GM21367 (cell line): ENCODE data around the gene TSPAN18.

Experiments
- ATAC-seq: cut with Tn5 transposase; IDR thresholded peaks from one replicate; pipeline ENCODE4 v1.9.1; 2021; ENCODE audit not compliant: unreplicated experiment

The TSPAN18 gene

DNA sequence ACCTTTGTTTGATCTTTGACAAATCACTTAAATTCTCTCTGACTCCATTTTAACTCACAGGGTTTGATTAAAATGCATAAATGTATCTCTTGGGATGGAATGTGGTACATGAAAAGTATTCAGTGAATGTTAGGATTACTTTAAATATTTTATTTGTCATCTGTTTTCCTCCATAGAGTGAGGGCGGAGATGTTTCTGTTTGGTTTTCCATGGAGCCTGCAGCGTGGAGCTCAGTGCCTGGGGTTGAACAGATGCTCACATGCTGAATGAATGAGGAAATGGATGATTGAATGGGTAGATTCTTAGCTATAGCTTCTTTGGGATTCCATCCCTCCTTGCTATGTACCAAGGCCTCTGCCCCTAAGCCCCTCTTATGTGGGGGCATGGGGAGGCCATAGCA lies 10.0 kb downstream of the TSPAN18 start:
- no peak for ATAC-seq

DNA sequence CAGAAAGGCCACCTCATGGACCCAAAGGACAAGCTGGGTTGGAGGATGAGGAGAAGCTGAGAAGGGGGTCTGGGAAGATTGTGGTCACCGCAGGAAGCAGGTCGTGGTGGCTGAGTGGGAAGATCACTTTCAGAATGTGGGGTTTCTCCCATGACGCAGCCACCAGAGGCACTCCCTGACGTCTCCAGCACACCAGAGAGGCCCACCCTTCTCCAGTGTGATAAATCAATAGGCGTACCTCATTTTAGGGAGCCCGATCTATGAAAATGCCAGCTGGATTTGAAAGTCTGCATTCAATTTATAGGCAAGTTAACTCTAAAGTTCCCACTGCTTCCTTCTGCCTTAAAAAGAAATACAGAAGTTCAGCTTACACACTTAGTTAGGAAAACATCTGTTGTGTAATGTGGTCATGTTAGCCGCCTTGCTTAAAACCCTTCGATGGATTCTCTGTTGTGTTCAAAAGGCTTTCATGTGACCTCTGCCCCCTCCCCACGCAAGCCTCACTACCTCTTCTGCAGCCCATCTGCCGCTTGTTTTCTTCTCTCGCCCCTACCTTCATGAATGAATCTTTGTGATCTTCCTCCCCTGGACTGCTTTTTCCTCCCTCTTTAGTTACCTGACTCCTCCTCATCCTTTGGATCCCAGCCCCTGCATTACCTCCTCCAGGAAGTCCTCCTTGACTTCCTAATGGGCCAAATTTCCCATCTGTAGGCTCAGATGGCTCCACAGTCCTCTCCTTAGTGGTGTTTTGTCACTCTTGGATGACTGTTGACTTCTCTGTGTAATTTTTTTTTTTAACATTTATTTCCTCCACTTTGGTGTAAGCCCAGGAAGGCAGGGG lies 10.7 kb downstream of the TSPAN18 start:
- ATAC-seq, result no peak

DNA sequence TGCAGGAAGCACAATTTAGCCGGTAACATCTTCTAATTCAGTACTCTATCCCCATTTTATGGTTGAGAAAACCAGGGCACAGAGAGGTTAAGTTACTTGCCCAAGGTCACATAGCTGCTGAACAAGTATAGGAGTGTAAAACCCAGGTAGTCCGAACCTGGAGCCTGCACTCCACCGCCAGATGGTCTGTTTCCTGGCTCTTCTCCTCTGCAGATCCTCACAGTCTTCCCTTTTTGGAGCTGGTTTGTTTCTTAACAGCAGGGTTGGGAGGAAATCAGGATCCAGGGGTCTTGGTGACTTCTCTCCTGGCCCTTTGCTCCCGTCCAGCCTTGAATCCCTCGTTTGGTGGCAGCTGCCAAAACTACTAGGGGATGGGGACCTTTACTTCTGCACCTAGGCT lies 12.0 kb downstream of the TSPAN18 start:
- ATAC-seq, result no peak

DNA sequence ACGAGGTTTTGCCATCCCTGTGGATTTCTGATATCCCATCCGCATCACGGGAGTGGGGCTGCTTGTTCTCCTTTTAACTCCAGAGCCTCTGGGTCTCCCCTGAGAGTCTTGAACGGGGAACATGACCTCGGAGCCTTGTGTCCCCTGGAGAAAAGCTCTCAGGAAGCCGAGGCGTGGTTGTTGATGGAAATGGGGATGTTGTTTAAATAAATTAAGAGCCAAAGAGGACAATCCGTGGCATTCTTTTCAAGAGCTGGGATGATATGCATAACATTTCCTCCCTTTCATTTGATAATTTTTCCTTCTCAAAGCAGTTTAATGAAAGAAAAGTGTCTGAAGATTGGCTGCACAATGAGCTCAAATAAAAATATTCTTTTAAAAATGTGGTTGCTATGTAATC lies 14.2 kb downstream of the TSPAN18 start:
- ATAC-seq, result no peak

DNA sequence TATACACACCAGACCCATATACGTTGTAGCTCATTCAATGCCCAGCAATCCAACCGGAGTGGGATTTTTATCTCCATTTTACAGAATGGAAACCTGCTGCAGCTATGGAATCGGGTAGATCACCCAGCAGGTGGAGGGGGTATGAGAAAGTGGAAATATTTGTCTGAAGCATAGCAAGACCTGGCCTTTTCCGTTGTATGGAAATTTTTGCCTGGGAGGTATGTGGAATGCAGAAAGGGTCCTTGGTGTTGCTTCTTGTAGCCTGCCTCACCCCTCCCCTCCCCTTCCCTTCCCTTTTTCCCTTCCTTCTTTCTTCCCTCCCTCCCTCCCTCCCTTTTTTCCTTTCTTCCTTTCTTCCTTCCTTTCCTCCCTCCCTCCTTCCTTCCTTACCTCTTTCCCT lies 15.2 kb downstream of the TSPAN18 start:
- ATAC-seq, result no peak

DNA sequence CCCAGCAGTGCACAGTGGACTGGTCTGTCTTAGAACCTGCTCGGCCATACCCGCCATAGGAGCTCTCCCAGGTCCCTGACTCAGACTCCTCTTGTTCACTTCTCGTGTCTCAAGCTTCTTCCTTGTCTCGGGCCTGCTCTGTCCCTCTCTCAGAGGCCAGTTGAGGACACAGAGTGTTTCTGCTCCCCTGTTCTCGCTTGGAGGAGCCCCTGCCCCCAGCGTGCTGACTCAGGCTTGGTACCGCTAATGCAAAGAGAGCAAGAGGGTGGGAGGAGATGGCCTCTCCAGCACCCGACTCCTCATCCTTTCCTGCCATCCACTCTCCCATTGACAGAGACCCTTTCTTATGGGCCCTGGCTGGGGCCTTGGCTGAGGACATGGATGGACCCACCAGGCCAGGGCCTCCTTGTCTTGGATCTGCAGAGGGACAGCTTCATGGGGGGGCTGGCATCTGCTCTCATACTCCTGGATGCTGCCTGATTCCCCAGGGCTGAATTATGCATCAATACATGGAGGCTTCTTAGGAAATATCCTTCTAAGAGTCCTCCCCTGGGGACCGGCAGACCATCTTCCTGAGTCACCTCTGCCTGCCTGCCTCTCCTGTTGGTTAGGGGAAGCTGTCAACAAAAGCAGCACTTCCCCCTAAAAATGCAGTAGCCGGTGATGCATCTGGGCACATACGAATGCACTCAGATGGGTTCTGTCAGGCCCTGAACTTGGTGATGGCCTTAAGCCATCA lies 15.9 kb downstream of the TSPAN18 start:
- ATAC-seq, result no peak

DNA sequence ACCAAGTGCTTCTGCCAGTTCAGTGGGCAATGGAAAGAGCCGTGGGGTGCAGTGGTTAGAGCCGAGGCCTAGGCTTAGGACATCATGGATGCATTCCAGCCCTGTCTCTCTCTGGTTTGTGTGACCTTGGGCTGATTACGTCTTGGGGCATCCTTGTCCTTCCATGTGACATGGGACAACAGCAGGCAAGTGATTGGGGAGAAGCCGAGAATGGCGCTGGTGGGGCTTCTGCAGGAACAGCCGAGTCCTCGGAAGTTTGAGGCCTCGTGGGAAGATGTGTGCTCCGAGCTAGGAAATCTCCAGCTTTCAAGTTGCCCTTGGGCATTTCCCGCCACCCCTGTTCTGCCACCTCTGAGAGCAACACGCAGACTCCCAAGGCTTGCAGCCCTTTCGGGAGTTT lies 16.6 kb downstream of the TSPAN18 start:
- no peak for ATAC-seq

DNA sequence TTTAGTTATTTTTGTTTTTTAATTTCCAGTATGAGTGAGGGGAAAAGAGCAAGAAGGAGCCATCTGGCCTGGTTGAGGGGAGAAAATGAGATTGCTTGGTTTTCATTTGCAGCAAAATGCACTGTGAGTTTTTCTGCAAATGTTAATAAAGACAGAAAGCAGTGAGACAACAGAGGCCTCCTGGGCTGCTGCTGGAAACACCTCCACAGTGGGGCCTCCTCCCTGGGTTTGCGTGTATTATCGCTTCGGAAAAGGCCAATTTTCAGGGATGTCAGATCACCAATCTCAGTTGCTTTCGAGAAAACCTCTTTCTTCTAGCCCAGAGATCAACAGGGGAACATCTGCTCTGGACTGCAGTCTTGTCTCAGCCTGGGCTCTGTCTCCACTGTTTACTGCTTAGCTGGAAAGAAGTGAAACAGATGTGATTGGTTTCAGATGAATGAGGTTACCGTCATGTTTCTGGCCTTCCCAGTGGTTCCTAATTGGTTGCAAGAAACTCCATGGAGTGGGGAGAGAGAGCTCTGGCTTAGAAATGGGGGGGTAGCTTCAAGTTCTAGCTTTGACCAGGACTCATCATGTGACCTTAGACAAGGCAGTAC lies 17.3 kb downstream of the TSPAN18 start:
- no peak for ATAC-seq

DNA sequence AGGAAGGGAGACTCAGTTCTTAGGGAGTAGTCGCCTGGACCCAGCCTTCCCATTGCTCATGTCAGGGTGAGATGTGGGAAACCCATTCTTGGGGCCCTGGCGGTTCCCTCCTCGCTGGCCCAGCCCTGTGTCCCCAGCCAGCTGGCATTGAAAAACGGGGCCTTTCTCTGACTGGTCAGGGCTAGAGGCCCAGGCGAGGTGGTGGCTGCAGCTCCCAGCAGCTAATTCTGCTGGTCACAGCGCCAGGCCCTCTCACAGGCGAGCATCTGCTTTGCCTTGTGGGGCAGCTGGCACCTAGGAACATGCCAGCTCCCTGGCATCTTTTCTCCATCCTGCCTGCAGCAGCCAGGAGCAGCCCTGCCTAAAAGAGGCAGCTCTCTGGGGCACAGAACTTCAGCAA lies 20.1 kb downstream of the TSPAN18 start:
- no peak for ATAC-seq

DNA sequence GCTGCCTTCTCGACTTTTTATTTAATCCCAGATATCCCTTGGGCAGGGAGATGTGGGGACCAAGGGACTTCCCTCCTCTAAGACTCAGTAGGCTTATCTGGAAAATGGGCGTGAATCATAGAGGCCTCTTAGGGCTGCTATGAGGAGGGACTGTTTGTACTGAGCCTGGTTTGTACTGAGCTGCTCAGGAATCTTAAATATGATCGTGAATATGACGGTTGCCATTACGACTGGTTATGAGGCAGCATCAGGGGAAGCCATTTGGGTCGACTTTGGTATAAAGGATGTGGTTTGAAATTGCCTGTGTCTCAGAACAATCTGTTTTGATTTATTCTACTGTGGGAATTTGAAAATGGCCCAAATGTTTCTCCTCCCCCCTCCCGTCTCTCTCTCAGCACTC lies 20.6 kb downstream of the TSPAN18 start:
- no peak for ATAC-seq

DNA sequence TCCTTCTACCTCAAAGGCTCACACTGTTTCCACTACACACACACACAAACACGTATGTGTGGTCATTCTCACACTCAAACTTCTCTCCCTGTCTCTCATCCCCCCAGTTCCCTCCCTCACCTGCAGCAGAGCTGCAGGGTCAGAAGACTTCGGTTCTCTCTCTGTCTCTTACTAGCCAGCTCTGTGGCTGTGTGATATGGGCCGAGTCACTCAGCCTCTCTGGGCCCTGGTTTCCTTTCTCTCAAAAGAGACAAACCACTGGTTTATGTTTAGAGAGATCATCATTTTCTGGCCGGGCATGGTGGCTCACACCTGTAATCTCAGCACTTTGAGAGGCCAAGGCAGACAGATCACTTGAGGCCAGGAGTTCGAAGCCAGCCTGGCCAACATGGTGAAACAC lies 21.1 kb downstream of the TSPAN18 start:
- ATAC-seq, result no peak

DNA sequence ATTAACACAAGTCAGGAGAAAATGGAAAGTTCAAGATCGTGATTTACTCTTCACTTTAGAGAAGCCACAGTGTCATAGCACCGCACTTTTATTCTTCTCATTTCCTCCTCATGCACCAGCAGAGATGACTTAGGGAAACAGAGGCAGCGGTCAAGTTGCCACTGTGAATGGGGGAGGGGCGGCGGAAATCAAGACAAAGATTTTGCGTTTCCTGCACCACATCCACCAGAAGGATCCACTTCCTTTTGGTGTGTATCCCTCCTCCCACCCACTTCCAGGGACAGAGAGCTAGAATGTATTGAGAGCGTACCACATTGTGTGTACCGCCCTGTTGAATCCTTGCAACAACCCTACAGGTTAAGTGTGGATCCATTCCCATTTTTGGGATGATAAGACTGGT lies 21.8 kb downstream of the TSPAN18 start:
- no peak for ATAC-seq

DNA sequence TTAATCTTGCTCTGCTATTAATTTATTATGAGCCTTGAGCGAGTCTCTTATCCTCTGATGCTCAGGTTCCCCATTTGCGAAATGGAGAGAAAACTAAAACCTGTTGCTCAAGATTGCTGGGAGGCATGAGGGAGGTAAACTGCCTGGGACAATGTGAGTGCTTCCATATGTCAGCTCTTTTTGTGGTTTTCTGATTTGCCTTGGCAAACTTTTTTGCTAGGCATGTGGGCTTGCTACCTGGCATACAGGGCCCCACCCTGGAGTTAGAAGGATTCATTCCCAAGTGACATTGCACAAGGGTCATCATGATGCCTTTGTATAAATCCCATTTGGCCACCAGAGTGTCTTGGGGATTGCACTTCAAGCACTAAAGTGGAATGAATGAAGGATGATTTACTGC lies 22.4 kb downstream of the TSPAN18 start:
- no peak for ATAC-seq

DNA sequence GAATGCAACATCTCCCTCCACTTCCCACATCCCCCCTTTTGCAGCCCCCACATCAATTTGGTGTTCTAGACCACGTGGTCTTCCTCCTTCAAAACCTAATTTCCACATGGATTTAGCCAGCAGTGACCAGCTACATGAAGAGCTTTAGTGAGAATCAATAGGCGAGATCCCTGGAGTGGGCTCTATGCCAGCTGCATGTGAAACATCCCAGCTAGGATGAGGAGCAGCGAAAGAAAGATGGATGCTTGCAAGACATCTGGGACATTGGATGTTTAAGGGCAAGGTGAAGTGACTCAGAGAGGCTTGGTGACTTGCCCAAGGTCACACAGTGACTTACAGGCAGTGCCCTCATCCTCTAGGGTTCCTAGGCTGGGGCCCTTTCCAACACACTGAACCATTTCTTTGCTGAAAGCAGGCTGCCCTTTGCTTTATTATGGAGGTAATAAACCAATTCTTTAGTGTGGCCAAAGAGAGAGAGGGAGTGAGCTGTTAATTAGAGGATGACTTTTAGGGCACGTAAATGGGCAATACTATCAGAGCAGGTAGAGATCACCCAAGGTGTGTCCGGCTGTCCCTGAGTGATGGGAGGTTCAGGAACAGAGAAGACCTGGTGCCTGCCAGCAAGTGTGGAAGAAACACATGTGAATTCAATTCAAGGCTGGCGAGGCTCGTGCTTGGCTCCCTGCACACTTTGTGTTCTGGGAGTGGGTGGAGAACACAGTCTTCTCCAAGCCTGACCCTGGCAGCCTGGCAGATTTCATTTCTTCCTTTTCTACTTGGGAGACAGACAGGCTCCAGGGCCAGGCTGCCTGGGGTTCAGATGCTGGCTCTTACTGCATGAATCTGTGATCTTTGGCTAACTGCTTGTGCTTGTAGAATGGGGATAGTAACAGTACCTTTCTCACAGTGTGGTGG lies 24.0 kb downstream of the TSPAN18 start:
- ATAC-seq, result no peak

DNA sequence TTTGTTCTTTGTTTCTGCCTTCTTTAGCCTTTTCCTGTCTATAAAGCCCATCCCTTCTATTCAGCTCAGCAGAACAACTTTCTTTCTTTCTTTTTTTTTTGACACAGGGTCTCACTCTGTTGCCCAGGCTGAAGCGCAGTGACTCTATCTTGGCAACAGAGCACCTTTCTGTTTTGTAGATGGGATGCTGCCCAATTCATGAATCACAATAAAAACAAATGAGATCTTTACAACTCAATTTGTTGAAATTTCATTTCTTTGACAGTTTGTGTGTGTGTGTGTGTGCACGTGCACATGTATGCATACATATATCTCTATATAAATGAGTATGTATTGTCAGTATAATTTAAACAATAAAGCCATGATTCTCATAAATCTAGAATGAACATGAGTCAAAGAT lies 25.5 kb downstream of the TSPAN18 start:
- ATAC-seq, result no peak

DNA sequence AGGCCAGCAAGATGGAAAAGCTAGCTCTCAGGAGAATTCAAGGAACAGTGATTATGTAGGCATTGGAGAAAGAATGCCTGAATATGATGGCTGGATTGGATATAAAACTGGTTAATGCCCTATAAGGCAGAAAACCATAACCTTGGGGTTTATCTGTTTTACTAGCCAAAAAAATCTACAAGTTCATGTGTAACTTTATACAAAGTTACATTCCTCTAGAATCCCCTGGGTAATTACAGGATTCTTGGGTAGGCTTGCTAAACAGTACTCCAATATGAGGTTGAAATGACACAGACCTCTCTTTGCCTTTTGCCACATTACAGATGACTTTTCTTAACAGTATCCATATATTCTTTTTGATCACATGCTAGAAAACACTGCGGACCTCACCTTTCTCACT lies 26.0 kb downstream of the TSPAN18 start:
- ATAC-seq, result no peak

DNA sequence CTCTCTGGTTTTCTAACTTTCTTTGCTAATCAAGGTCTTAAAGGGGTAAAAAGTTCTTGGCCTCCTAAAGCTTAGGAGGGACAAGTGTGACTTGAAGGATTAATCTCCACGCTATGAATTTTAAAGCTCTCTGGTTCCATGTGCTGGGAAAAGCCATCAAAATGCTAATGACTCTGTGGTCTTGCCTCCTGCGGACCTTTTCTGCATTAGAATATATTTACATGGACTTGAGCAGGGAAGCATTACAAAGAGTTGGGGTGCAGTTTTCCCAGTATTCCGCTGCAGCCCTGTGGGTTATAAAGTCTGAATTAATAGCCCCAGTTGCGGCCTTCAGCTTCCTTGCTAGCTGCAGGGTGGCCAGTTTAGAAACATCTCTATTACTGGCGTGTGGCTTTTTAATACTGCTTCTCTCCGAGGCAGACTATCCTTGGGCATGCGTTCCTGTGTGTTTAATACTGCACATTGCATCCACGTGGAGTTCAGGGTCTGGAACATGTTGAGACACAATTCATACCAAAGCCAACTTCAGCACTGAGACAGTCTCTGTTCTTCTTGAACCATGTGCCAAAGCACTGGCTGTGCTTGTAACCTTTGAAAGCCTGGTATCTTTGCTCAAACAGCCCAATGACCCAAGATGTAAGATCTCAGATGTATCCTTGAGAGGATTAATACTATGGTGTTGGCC lies 27.3 kb downstream of the TSPAN18 start:
- ATAC-seq, result no peak

DNA sequence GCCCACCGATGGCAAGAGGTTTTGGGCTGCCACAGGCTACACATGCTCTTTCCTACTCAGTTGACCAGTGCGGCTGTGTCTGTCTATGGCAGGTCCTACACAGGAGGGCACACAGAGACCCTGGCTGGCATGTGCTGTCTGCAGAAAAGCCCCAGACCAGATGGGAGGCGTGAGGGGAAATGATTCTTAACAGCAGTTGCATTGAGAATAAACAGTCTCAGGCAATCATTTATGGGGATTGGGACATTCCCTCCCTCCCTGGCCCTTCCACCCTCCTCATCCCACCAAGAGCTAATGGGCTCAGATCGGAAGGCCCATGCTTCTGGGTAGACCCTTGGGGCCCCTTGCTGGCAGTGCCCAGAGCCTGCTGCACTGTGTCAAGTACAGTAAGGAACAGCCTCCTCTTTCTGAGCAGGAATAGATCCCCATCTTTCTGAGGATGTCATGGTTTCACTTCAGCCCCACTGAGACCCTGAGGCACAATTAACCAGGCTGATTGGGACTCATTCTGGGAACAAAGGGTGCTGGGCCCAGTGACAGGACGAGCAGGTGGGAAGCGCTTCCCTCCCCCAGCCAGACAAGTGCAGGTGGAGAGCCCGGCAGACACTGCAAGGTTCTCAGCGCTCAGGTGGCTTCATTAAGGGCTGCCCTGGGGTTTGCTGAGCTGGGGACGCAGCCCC lies 28.3 kb downstream of the TSPAN18 start:
- ATAC-seq, result no peak

DNA sequence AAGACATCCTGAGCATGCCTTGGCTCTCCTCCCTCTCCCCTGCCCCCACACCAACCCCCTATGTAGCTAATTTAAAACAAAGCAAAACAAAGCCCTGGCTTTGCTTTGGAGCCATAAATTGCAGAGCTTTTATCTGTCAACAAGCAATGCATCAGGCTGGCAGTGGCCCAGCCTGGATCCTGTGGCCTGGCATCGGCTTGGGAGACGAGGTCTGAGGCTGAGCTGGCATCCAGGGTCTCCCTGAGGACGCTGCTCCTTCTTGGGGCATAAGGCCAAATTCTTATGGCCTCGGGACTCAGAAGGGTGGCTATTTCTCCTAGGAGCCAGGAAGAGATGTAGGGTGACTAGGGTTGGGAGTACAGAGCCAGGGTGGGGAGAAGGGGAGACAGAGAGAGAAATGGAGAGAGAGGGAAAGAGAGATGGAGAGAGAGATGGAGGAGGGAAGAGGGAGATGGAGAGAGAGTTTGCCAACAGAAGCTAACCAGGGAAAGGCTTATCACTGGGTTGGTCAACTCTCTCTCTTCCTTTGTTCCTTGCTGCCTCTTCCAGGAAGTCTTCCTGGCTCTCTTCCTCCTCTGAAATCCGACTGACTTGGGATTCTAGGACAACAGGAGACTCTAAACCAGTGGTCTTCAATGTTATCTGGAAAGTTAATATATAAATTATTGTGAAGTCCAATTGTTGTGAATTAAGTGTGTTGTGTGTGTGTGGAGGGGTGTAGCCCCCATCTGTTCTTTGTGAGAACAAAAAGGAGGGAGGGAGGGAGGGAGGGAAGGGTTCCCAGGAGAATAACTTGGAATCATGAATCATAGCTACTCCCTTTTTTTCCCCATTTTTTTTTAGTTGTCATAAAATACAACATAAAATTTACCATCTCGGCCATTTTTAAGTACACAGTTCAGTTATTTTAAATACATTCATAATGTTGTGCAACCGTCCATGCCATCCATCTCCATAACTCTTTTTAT lies 29.1 kb downstream of the TSPAN18 start:
- no peak for ATAC-seq
